Islet precursor cell (in vitro differentiated cells): ENCODE results near the gene FBLIM1.
A peak's percentile ranks its signal among the peaks of the same experiment; 100 is the strongest.
"Not testable (repeated sequence)": the region's sequence is repeated elsewhere in the genome, so short reads cannot be mapped to it uniquely, and the experiment has no call there.

ENCODE experiments used
- DNase-seq: peaks from one replicate; pipeline ENCODE4 v3.0.0-alpha.2; 2018

FBLIM1 gene

DNA sequence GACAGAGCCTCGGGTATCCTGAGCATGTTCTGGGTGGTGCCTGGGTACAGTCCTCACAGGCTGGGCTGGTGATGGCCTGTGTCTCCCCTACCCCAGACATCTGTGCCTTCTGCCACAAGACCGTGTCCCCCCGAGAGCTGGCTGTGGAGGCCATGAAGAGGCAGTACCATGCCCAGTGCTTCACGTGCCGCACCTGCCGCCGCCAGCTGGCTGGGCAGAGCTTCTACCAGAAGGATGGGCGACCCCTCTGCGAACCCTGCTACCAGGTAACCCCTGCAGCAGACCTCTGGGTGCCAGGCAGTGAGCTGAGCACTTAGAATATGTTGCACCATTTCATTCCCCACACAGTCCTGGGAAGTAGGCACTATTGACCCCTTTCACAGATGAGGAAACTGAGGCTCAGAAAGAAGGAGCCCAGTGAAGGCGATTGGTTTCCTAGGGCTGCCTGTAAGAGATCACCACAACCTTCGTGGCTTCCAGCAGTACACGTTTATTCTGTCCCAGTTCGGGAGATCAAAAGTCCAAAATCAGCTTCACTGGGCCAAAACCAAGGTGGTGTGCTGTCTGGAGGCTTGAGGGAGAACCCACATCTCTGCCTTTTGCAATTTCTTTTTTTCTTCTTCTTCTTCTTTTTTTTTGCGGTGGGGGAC, 11.8 kb downstream of the FBLIM1 start:
- DNase-seq: no peak

DNA sequence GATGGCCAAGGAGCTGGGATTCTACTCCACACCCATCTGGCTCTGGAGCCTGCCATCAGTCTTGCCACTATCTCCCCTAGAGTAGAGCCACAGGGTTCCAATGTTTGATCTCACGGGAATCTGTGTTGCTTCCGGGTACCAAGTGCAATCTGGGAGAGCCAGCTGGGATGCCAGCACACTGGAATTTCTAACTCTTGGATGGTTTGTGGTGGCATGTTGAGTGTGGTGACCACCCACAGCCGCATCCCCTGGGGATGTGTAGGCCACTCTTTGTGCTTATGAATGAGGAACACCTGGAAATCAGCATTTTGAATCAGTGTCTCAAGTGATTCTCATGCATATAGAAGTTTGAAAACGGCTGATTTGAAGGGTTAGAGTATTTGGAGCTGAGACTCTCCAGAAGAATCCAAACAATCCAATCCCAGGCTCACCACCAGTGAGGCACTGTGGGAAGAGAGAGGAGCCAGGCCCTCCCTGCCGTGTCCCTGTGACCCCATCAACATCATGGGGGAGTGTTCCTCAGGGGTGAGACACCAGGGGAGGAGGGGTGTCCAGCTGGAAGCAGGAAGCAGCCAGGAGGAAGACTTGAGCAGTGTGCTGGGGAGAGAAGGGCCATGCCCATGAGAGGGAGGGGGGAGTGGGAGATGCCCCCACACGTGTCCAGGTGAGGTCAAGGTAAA, 13.4 kb downstream of the FBLIM1 start:
- DNase-seq: no peak

DNA sequence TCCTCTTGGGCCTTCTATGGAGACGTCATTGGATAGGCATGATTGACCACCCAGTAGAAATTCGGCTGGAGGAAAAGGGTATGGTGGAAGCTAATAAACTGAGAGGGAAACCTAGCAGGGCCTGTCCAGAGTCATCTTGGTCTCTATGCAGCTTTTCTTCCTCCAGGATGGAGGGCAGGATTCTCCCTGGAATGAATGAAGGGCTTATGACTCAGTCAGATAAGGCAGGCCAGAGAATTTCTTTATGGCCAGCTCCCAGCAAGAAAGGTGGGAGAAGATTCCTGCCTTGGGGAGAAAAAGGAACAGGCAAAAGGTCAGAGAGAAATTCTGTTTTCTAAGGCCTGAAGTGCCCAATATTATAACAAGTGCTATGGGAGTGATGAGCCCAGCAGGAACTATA, 17.1 kb downstream of the FBLIM1 start:
- DNase-seq: no peak

DNA sequence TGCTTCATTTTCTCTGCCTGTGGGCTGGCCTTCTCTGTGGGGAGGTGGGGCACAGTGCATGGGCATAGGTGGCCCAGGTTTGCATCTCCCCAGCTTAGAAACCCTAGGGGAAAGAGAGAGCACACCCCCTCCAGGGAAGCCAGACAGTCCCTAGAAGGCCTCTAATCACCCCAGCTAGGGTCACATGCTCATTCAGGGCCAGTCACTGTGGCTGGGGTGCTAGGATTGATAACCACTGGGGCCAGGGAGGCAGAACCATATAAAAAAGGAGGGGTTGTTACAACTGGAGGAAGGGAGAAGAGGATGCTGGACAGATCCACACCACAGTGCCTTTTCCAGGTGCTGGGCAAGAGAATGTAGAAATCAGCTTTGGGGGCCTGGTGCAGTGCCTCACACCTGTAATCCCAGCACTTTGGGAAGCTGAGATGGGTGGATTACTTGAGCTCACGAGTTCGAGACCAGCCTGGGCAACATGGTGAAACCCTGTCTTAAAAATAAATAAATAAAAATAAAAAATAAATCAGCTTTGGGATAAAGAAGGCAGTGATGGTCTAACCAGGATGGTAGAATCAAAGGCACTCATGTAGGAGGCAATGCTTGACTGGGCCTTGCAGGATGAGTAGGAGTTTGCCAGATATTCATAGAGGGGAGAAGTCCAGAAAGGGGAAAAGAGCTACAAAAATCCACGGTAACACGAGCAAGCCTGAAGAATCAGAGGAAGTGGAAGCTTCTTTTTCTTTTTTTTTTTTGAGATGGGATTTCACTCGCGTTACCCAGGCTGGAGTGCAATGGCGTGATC, 19.5 kb downstream of the FBLIM1 start:
- no peak for DNase-seq

DNA sequence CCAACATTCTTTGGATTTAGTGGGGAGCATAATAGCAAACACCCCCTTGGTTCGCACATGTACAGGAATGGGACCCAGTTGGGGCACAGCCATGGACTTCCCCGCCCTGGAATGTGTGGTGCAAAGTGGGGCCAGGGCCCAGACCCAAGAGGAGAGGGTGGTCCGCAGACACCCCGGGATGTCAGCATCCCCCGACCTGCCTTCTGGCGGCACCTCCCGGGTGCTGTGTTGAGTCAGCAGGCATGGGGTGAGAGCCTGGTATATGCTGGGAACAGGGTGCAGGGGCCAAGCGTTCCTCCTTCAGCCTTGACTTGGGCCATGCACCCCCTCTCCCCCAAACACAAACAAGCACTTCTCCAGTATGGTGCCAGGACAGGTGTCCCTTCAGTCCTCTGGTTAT, 27.1 kb downstream of the FBLIM1 start:
- DNase-seq: no peak

DNA sequence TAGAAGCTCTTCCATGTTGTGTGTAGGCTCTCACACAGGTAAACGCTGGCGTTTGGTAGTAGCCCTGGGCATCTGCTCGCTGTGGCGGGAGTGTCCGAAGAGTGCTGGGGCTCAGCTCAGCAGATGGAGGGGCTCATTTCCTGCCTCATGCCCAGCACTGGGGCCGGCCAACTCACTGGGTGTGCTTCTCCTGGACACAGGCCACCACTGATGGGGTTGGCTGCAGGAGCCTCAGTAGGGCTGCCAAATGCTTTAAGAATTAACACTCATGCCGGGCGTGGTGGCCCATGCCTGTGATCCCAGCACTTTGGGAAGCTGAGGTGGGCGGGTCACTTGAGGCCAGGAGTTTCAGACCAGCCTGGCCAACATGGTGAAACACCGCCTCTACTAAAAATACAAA, 28.0 kb downstream of the FBLIM1 start:
- DNase-seq: no peak

DNA sequence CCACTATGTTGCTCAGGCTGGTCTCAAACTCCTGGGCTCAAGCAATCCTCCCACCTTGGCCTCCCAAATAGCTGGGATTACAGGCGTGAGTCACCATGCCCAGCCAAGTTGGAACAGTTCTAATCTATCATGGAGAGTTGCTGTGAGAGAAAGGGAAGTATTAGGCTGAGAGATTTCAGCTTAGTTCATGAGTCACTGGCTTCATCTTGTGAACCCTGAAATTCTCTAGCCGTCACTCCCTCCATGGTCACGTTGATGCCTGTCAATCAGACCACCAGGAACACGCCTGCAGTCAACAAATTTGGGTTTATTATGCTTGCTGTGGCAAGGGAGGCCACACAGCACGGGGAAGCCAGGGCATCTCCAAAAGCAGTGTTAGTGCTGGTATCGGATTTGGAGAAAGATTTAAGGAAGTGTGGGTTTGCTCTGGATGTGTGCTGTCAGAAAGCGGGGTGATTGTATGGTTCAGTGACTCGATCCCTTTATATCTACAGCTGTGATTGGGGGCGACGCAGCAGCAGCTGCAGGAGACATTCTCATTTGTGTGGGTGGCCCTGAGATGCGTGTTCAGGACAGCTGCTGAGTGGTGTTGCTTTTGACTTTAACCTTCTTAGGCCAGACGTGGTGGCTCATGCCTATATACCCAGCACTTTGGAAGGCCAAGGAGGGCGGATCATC, 30.2 kb downstream of the FBLIM1 start:
- DNase-seq: peak; percentile 70

DNA sequence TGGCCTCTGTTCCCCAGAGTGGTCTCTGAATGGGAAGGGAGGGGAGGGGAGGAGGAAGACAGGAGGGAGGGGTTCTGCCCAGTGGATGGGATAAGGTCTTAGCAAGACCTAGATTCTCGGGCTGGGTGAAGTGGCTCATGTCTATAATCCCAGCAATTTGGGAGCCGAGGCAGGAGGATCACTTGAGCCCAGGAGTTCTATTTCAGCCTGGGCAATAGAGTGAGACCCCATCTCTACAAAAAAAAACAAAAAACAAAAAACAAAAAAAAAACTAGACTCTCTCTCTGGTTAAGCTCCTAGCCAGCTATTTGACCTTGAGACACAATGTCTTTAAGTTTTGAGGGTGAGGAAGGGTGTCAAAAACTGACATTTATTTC, 37.5 kb downstream of the FBLIM1 start:
- no peak for DNase-seq

DNA sequence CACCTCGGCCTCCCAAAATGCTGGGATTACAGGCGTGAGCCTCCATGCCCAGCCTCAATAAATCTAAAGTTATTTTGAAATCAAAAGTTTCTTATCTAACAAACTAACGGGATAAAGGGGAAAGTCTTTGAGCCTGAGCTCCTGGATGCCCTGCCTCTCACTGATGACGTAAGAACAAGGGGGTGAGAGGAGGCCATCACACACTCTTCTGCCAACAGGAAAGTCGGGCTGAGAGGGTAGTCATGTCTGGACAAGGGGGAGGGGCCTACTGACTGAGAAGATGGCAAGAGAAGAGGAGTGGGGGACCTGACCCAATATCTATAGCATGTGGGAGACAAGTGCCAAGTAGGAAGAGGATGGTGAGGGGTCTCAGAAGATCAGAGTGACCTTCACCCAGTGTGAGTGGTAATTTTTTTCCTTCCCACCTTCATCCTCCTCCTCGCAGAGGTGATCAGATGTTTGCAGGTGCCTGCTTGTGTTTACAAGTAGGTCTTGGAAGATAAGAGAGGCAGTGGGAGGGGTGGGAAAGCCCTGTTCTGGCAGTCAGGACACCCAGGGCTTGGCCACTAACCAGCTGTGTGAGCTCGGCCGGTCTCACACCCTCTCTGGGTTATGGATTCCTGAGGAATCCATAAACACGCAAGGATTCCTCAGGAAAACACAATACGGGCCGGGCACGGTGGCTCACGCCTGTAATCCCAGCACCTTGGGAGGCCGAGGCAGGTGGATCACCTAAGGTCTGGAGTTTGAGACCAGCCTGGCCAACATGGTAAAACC, 39.2 kb downstream of the FBLIM1 start:
- DNase-seq: no peak

DNA sequence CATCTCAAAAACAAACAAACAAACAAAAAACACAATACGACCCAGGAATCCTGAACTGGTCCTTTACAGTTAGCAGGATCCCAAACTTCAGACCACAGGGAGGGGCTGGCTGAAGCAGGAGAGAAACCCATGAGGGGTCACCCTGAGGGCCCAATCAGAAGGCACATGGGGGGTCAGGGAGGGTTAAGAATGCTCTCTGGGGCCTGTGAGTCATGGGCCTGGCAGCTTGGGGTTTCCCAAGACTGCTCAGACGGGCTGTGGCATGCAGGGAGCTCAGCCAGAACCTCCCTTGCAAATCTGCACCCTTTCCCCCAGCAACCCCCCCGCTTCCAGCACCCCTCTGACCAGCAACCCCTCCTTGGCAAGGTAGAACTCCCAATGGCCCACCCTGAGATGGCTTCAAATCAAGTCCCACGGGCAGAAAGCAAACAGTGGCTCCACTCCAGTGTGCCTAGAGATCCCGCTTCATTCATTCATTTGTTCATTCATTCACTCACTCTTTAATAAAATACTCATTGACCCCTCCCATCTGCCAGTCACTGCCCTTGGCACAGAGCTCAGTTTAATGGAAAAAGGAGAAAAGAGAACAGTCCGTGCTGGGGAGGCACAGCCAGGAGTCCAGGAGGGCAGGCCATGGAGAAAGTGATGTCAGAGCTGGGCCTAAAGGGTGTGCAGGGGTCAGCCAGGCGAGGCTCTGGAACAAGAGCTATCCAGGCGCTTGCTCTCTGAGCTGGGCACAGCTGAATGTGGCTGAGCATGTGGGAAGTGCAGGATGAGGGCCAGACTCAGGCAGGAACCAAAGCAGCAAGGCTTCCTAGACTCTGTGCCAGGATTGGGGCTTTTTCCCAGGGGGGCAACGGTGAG, 40.6 kb downstream of the FBLIM1 start:
- peak; percentile 98 for DNase-seq

DNA sequence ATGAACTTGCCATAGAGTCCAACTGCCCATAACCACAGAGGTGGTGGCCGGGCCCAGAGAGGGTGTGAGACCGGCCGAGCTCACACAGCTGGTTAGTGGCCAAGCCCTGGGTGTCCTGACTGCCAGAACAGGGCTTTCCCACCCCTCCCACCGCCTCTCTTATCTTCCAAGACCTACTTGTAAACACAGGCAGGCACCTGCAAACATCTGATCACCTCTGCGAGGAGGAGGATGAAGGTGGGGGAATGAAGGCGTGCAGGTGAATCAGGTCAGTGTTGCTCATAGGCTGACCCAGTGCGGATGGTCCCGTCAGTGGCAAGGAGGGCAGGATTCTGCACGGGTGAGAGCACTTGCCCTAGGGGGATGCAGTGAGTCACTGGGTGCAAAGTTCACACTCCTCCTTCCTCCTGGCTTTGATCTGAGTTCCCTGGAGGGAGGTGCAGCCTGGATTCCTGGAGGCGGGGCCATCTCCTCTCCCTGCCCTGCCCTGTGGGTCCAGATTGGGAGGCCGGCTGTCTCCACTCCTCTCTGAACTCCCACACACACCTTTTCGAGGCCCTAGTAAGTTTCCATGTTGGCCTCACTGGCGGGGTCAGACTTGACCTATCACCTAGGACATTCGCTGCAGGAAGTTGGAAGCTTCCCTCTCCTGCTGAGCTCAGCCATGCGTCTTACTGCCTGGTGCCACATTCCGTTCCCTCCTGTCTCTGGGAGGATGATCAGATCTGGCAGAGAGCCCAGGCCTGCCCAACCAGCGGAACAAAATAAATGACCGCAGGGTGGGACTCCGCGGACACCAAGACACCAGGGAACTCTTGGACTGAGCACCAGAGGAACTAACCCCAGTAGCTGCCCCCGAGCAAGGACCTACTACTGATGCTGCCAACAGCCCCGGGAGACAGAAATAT, 41.6 kb downstream of the FBLIM1 start:
- peak; percentile 99 for DNase-seq

DNA sequence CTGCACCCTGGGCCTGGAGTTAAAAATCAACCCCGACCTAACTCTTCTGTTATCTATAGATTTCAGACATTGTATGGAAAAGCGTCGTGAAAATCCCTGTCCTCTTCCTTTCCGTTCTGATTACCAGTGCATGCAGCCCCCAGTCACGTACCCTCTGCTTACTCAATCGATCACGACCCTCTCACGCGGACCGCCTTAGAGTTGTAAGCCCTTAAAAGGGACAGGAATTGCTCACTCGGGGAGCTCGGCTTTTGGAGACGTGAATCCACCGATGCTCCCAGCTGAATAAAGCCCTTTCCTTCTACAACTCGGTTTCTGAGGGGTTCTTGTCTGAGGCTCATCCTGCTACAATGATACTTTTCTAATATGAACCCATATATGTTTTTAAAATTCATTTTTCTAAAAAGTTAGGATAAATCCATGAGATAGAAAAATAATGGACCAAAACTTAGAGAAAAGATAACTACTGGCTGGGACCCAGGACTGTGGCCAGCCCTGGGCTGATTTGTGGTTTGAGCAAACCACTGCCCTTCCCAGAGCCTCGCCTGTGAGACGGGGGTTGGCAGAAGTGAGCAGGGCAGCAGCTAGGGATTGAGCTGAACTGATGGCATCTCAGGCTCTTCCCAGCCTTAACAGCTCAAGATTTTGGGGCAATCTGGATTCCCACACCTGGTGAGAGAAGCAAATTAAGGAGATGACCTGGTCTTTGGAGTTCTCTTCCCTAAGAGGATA, 43.8 kb downstream of the FBLIM1 start:
- DNase-seq: no peak

DNA sequence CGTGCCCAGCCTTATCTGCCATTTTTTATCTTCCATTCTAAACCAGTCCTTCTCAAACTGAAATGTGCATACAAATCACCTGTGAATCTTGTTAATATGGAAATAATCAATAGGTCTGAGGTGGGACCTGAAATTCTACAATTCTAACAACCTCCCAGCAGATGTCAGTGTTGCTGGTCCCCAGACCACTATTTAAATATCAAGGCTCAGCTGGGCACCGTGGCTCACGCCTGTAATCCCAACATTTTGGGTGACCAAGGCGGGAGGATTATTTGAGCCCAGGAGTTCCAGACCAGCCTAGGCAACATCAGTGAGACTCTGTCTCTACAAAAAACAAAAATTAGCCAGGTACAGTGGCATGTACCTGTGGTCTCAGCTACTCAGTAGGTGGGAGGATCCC, 44.8 kb downstream of the FBLIM1 start:
- peak; percentile 66 for DNase-seq

DNA sequence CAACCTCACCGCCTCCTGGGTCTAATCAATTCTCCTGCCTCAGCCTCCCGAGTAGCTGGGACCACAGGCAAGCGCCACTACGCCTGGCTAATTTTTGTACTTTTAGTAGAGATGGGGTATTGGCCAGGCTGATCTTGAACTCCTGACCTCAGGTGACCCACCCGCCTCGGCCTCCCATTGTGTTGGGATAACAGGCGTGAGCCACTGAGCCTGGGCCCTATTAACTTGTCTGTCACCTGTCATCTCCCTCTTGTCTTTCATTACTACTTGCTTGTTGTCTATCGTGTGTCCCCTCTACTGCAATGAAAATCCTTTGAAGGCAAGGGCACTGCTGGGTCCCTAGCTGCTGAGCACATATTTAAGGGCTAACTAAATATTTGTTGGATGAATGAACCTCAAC, 45.5 kb downstream of the FBLIM1 start:
- no peak for DNase-seq

DNA sequence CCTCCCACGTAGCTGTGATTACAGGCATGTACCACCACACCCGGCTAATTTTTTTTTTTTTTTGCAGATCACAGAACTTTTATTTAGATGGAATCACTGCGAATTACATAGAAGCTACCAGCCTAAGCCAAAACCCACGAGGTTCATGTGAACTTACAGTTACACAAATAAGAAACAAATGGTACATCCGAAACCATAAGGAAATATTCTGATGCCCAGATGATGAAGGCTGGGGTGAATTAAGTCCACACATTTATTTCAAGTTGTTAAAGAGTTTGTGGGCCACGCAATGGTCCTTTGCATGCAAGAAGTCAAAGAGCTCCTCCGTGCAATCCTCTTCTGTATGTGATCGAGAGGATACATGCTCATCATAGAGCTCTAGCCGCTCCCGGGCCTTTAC, 48.5 kb downstream of the FBLIM1 start:
- DNase-seq: no peak

DNA sequence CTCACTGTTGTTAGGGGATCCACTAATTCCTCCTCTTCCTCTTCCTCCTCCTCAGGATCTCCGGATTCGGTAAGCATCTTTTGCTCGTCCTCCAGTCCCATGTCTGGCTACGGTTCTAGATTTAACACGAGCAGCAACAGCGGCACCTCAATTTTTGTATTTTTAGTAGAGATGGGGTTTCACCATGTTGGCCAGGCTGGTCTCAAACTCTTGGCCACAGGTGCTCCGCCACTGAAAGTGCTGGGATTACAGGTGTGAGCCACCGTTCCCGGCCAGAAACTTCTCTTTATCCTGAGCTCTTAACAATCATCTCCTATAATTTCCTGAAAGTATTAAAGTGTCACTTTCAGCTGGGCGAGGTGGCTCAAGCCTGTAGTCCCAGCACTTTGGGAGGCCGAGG, 49.0 kb downstream of the FBLIM1 start, which contains the start of gene UQCRHL:
TSS of gene UQCRHL (minus strand) at position 101 of the 400 bp plus-strand sequence. CDS start at position 101, 0 bp downstream.
- DNase-seq: not testable (repeated sequence)

DNA sequence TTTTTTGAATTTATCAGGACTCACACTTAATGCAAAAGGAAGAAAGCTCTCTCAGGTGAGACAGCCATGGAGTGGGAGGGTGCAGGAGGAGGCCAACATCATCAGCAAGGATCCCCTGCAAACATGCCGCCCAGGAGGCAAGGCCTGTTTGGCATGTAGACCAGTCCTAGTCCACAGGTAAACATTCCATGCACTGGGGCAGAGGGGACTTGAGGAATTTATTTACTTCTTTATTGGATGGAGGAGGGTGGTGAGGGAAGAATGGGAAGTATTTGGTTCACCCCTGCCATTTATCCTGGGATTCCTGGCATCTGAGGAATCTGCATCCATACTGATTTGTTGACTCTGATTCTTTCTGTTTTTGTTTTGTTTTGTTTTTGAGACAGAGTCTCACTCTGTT, 50.4 kb downstream of the FBLIM1 start:
- DNase-seq: peak; percentile 90

DNA sequence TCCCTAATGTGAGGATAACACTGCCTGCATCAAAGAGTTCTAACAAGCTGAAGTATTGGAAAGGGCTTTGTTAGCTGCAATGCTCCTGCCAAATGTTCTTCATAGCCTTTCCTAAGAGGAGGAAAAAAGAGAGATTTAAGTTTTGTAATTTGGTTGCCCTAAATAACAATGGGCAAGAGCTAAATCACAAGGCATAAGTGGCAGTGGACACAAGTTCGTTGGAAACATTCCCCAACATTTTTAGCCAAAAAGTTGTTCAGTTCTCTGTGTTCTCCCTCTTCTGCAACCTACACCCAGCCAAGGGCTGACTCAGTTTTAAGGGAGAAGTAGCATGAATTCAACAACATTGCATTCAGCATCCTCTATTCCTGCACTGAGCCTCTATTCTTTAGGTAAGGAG, 51.5 kb downstream of the FBLIM1 start:
- no peak for DNase-seq

DNA sequence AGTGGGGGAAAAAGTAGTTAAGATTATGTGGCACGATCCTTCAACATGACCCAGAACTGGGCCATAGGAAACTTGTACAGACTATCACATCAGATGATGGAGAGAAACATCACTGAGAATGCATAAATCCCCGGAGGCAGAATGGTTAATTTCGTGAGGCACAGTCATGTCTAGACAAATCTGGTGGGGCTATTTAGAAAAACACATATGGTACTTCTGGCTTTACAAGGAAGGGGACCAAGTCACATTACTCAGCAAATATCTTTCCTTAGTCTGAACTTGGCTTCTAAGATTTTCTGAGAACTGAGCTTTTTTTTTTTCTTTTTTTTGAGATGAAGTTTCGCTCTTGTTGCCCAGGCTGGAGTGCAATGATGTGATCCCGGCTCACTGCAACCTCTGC, 58.1 kb downstream of the FBLIM1 start:
- DNase-seq: no peak

DNA sequence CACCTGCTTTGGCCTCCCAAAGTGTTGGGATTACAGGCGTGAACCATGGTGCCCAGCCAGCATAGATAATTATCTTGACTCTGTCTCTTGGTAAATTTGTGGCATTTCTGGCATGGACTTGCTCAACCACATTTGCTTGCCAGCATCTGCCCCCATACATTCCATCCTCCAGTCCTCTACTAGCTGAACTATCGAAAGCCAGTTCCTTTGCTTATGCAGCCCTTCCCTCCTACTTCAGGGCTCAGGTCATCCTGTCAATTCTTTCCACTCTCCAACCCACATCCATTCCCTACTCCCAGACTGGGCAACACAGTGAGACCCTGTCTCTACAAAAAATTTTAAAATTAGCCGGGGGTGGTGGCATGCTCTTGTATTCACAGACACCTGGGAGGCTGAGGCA, 61.9 kb downstream of the FBLIM1 start:
- no peak for DNase-seq
